Measurements from ENCODE around the gene CHST2.

GRCh38 chr3:143121241-143122088, 1.9 kb downstream of the CHST2 start:
- TF ChIP-seq EZH2 (IDR thresholded peaks at IDR 0.05; ENCODE audit: borderline replicate concordance, low read length): no peak
- TF ChIP-seq, protein P1, sequence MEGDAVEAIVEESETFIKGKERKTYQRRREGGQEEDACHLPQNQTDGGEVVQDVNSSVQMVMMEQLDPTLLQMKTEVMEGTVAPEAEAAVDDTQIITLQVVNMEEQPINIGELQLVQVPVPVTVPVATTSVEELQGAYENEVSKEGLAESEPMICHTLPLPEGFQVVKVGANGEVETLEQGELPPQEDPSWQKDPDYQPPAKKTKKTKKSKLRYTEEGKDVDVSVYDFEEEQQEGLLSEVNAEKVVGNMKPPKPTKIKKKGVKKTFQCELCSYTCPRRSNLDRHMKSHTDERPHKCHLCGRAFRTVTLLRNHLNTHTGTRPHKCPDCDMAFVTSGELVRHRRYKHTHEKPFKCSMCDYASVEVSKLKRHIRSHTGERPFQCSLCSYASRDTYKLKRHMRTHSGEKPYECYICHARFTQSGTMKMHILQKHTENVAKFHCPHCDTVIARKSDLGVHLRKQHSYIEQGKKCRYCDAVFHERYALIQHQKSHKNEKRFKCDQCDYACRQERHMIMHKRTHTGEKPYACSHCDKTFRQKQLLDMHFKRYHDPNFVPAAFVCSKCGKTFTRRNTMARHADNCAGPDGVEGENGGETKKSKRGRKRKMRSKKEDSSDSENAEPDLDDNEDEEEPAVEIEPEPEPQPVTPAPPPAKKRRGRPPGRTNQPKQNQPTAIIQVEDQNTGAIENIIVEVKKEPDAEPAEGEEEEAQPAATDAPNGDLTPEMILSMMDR (IDR thresholded peaks at IDR 0.05; ENCODE audit: low read length): peak; percentile 28; the same call in 1 of the 2 replicates
